SKM-1 (cell line): Measurements from ENCODE around the gene GSDME.

Experiments used
- DNase-seq: peaks from one replicate; lab custom pipeline; 2025; ENCODE audit not compliant: unreplicated experiment; lab: John Stamatoyannopoulos, UW

Gene GSDME

GRCh38 chr7:24773646-24774045, 16.4 kb upstream of the GSDME start:
- no peak for DNase-seq

DNA sequence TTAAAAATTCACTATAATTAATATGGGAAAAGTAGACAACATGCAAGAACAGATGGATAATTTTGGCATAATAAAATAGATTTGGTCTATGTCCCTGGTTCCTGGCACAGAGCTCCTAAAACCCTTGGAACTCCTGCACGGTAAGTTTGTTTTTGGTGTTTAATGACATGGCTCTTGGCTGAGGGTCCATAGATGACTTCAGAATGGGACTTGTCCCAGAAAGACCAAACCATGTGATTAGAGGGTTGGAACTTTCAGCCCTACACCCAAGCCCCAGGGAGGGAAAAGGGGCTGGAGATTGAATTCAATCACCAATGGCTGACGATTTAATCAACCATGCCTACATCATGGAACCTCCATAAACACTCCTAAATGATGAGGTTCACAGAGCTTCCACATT, 12.6 kb upstream of the GSDME start:
- DNase-seq: no peak

DNA sequence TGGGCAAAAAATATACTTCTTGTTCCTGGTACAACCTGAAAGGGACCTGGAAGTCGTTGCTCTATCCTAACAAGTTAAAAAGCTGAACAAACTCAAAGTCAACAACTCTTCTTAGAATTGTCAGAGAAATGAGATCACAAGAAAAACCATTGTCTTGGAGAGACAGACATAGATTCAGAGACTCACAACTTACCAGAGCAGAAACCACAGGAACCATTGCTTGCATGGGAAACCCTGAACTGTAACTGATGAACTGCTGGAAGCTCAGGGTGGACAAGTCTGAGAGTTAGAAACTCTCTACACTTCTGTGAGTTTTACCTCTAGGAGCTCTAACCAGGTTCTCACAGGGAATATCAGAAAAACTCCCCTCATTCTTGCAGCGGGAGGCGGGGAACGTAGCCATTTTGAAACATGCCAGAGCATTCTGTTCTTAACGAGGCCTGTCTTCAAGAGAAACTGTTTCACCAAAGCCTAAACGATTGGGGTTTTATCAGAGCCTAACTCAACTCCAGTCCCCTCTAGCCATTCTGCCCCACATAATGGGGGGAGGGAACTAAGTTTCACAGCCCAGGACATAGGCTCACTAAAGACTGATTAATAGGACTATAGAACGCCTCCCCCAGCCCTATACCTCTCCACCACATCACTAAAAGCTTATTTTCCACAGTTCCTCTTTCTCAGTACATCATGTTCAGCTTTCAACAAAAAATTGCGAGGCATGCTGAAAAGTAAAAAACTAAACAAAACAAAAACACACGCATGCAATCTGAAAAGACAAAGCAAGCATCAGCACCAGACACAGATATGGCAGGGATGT, 12.0 kb upstream of the GSDME start:
- no peak for DNase-seq

DNA sequence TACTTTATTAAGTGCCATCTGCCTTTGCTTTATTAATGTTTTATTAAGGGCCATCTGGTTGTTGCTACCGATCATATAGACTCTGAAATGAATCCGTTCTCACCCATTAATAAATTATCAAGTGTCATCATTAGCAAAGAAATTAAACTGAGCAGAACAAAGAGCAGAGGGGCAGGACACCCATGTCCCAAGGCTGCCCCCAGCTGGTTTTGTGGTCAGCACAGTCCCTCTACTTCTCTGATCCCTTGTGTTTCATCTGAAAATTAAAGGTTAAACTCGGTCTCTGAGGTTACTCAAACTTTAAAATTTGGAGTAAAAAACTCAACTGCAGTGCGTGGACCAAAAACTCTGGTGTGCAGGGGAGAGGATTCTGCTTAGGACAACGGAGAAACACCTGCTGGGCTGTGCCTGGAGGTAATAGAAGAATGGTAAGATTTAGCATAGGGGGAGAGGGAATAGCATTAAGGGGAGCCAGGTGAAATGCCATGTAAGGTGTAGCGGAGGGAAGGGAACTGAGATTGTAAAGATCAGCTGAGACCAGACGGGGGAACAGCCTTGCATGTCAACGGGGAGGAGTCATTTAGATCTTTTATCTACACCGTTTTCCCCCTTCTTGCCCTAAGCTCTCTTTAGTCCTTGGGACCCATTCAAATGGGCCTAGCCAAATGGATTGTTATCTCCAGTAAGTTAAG, 10.8 kb upstream of the GSDME start:
- DNase-seq: no peak

DNA sequence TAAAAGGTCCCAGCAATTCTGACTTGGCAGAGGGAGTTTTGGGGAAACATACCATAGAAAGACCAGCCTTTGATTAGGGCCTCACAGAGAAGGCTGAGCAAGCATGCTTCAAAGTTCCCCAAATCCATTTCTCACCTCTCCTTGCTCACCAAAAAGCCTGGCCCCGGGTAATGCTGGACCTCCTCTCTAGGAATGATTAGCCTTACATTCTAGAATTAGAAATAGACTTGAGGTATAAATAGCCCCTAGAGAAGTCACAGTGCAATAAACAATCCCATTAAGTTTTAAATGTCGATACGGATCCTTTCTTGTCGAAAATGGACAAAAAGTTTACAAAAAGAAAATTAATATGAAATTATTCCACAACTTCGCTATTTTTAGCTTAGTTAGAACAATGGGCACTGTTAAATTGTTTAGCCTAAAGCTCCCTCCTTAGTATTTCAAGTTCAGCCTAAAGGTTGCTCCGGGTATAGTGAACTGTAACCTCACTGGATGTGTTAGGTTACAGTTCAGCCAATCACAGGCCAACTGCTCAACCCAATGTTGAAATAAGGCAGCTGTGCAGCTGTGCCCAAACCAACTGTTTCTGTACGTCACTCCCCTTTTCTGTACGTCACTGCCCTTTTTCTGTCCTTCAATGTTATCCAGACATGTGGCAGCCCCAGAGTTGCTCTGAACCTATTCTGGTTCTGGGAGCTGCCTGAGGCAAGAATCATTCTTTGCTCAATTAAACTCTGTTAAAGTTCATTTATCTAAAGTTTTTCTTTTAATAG, 7.9 kb upstream of the GSDME start:
- no peak for DNase-seq

- no peak for DNase-seq
Observed at GRCh38 chr7:24764011-24764410, 6.7 kb upstream of the GSDME start.

GRCh38 chr7:24763303-24763901, 6.1 kb upstream of the GSDME start:
- DNase-seq: no peak

GRCh38 chr7:24762771-24763170, 5.5 kb upstream of the GSDME start:
- DNase-seq: no peak

- no peak for DNase-seq
Observed at GRCh38 chr7:24760968-24761367, 3.7 kb upstream of the GSDME start.

DNA sequence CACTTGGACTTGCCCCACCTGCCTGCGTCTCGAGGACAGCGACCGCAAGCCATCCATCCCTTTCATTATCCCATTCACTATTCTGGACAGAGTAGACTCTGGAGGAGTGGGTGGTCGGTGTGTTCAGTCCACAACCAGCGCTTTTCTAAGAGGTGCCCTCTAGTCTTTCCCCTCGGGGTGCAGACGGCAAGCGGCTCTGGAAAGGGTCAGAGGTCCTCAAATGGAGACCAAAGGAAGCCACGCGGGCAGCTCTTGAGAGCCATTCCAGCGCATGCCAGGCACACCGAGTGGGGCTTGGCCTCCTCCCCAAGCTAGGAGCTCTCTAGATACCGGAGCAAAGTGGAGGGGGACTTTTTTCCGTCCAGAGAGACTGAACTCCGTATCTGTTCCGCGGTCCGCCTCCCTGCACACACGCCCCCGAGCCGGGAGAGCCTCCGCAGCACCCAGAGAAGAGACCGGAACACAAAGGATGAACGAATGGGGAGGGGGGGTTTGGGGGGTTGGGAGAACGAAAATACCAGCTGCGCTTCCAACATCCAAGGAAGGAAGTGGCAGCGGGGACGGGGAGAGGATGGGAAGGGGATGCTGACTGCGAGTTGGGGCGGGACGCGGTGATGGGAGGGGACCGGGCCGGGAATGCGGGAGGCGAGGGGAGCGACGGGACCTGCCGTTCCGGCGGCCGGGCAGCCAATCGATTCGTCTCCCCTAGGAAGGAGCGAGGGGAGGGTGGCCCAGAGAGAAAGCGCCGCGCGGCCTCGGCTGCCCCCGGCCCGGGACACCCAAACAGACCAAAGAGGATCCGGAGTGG, 515 bp downstream of the GSDME start:
- peak; percentile 28 for DNase-seq

DNA sequence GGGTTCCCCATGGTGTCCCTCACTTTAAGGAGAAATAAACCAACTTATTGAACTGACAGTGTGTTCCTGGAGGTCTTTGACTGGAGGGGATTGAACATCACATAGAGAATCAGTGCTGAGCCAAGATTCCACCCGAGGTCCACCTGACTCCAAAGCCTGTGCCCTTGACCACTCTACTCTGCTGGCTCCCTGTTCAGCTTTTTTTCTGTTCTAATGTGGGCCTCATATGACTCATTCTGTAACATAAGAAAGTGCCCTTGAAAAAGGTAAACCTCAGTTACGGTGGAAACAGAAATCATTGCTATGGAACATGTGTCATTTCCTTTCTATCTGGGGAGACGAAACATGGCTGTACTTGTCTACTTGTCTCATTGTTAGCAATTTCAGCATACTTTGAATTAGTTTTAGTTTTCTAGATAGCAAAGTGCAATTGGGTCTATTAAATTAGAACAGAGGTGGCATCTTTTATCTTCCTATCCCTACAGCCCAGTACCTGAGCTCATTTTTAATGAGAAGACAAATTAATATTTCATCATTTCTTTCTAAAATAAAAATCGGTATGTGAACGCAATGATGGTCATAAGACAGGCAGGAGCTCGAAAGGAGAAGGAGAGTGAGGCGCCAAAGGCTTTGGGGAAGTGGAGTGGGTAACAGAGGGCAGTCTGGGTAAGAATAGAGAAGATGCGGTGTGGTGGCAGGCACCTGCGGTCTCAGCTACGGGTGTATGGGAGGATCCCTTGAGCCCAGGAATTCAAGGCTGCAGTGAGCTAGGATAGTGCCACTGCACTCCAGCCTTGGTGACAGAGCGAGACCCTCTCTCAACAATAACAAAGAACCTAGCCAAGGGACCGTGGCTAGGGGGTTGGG, 1.5 kb downstream of the GSDME start:
- peak; percentile 78 for DNase-seq

DNA sequence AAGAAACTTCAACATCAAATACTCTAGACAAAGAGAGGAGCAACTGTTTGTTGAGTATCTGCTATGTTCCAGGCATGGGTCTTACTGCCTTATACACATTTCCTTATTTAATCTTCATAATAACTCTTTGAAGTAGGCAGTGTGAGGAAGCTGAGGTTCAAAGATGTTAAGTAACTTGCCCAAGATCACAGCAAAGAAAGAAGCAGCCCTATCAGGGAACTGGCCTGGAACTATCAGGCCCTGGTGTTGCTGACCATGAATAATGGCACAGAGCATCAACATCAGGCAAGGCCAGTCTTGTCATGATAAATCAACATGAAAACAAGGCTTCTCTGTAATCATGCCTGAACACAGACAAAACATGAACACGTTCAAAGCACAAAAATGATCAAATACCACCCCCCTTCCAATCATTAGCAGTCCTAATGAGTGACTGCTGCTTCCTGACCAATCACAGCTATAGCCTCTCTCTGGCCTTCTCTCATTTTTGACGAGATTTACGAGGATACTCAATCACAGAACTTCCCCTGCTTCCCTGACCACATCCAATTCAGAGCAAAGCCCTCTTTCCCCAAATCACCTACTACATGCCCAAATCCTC, 2.3 kb downstream of the GSDME start:
- peak; percentile 11 for DNase-seq

DNA sequence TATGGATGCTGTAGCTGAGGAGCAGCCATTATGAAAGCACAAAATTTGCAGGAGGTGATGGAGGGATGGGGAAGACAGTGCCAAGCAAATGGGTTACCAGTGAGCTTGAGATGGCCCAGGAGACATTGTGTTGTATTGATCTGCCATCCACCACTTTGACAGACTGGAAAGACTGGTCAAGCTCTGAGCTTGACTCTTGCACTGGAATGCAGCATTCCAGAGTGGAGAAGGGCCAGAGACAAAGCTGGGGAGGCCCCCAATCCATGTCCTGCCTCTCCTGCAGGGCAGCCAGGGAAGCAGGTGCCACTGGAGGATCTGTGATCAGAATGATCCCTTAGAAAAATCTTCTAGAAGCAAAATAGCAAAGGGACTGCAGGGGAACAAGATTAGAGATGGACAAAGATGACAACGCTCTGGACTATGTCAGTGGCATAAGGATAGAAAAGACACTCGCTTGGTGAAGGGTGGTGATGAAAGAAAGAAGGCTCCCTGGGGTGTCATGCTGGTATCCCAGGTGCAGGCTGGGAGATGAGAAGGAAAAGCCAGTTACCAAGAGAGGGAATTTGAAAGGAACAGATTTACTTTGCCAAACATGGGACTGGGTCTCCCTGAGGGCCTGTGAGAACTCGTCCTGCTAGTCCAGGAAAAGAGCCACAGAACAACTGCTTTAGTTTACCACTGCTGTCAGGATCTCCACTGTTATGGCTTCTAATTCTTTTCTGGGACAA, 5.0 kb downstream of the GSDME start:
- DNase-seq: no peak

DNA sequence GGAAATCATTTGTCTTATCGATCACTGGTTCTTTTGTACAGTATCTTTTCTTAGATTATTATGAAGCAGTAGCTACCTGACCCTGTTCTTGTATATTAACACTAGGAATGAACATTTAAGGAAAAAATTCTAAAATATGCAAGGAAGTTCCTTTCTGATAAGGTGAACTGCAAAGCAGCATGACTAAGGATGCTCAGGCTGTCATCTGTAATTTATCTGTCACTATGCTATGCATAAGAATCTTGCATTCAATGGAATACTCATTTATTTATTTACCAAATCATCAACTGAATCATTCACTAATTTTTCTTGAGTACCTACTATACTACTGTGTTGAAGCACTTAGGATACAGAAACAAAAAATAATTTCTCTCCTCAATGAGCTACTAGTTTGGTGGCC, 5.8 kb downstream of the GSDME start:
- no peak for DNase-seq

DNA sequence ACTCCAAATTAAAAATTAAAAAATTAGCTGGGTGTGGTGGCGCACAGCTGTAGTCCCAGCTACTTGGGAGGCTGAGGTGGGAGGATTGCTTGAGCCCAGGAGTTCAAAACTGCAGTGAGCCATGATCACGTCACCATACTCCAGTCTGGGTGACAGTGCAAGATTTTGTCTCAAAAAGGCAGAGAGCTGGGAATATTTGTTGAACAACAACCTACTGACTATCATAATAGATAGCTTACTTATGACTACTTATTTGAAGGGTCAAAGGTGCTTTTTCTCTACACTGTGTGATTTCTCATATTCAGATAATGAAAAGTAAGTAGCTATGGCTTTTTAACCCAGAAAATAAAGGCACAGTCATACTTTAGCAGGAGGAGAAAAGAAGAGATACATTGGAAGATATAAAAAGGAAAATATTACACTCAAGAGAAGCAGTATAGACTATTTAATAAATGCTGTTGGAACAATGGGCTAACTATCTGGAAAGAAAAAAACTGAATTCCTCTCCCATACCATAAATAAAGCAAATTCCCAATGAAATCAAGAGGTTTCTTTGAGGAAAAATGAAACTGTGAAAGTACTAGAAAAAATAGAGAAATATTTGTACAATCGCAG, 6.7 kb downstream of the GSDME start:
- no peak for DNase-seq

- DNase-seq: no peak
Observed at GRCh38 chr7:24748521-24748920, 8.7 kb downstream of the GSDME start.

DNA sequence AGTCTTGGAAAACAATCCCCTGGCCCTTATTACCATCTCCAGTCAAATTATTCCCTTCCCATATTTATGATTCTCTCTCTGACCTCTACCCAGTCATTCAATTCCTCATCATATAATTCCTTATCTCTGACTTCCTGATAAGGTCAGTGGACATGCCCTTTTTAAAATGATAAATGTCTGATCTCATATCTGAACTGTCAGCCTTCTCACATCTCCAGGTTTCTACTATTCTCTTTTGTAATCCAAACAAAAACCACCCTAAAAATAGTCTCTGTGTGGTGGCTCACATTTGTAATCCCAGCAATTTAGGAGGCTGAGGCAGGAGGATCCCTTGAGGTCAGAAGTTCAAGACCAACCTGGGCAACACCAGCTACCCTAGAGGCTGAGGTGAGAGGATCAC, 11.9 kb downstream of the GSDME start:
- DNase-seq: no peak

GRCh38 chr7:24743471-24743870, 13.8 kb downstream of the GSDME start:
- no peak for DNase-seq
